Neural progenitor cell (in vitro differentiated cells): Measurements from ENCODE around the gene ZNF519.
"Not testable (repeated sequence)": the region's sequence is repeated elsewhere in the genome, so short reads cannot be mapped to it uniquely, and the experiment has no call there.

Experiments
- CTCF ChIP-seq: fragments of 200-600 bp; sonication (generic); IDR thresholded peaks from 2 replicates; pipeline ENCODE4 v1.5.1; 2017; ENCODE audit warnings: antibody characterized with exemption, mild to moderate bottlenecking
- EZH2 ChIP-seq: fragments of 200-600 bp; sonication (generic); IDR thresholded peaks from 2 replicates; pipeline ENCODE4 v1.6.1; 2017; ENCODE audit warnings: antibody characterized with exemption, mild to moderate bottlenecking, moderate library complexity
- EZH2phosphoT487 ChIP-seq: fragments of 200-600 bp; sonication (generic); IDR thresholded peaks from 2 replicates; pipeline ENCODE4 v1.6.1; 2017; ENCODE audit warnings: antibody characterized with exemption

DNA sequence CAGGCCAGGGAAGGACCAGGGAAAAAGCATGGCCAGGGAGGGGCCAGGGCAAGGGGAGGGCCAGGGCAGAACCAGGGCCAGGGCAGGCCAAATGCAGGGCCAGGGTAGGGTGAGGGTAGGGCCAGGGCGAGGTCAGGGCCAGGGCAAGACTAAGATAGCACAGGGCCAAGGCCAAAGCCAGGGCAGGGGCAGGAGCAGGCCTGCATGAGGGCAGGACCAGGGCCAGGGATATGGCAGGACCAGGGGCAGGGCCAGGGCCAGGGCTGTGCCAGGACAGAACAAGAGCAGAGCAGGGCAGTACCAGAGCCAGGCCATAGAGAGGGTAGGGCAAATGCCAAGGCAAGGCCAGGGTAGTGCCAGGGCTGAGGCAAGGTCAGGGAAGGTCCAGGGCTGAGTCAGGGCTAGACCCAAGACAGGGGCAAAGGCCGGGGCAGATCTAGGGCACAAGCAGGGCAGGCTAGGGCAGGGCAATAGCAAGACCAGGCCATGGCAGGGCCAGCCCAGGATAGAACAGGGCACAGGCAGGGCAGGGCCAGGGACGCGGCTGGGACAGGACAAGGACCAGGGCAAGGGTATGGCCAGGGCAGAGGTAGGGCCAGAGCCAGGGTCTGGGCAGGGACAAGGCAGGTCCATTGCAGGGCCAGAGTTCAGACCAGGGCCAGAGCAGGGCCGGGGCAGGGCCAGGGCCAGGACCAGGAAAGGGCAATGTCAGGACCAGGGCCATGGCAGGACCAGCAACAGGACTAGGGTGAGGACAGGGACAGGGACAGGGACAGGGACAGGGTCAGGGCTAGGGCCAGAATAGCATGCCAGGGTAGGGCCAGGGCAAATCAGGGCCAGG lies 39.3 kb upstream of the ZNF519 start:
- not testable (repeated sequence) for TF ChIP-seq CTCF, EZH2phosphoT487, EZH2
